K562 (cell line): ENCODE measurements around the gene CYBB. TPM values are rescaled to one million over a fixed set of nuclear protein-coding genes. Genes with fewer than 3 reads are reported as not detected.
A peak's percentile ranks its signal among the peaks of the same experiment; 100 is the strongest.

Source experiments
- ATAC-seq: fragments of 200-7000 bp; cut with Tn5 transposase; 3 replicates; pipeline ENCODE4 v1.9.1; 2020; ENCODE audit warnings: moderate library complexity
- BruUV-seq: library from RNA; stranded (reverse); fragments of 400-500 nt; replicated peaks from 2 replicates; lab custom pipeline; 2021; lab: Mats Ljungman, UMichigan
- CTCF ChIA-PET: fragments of 300-600 bp; formaldehyde crosslinking; extraction: SDS; loops from one replicate; lab custom pipeline; 2021; ENCODE audit warnings: low intra/inter-chr PET ratio; lab: Yijun Ruan, JAX
- POLR2A ChIA-PET: fragments of 300-600, 350-650 bp; sonication (Branson Sonifier 250); formaldehyde crosslinking; extraction: SDS; loops from one replicate; lab custom pipeline; 2021; ENCODE audit warnings: antibody characterized with exemption, inconsistent platforms; lab: Yijun Ruan, JAX
- DNase-seq, 4 experiments: peaks; one replicate each; pipeline versions ENCODE4 v3.0.0 to v3.0.0-alpha.2; 2011 to 2018; ENCODE audit warnings: low spot score in 3 of 4, mixed read lengths in 3 of 4; ENCODE audit errors: extremely low read depth in 1 of 4
- FAIRE-seq: peaks from 2 replicates; lab custom pipeline; 2011; peaks lifted over from hg19 to GRCh38; lab: Jason Lieb, UNC
- H2AFZ ChIP-seq: 2 replicates; pipeline ENCODE4 v1.6.0; 2011; ENCODE audit warnings: low read depth, low read length, control low read depth, inconsistent platforms
- H3K27ac ChIP-seq: fragments of 200-600 bp; 3 replicates; pipeline ENCODE4 v1.8.0; 2011; ENCODE audit warnings: low read depth, mild to moderate bottlenecking, control low read depth, inconsistent platforms, low read length, moderate library complexity, mixed read lengths; ENCODE audit errors: extremely low read depth
- H3K27me3 ChIP-seq, 2 experiments: fragments of 300-600 bp in 1 of 2; 2 replicates in 1 of 2; 3 replicates in 1 of 2; pipeline versions ENCODE4 v1.6.0 to v1.8.0; 2011; ENCODE audit warnings: inconsistent platforms in 2 of 2, low read length in 2 of 2, mild to moderate bottlenecking in 1 of 2, mixed read lengths in 1 of 2, moderate library complexity in 1 of 2; ENCODE audit not compliant: control insufficient read depth in 2 of 2, insufficient read depth in 2 of 2
- H3K36me3 ChIP-seq: fragments of 300-600 bp; 3 replicates; pipeline ENCODE4 v1.8.0; 2011; ENCODE audit warnings: mild to moderate bottlenecking, low read length, inconsistent platforms; ENCODE audit not compliant: control insufficient read depth, insufficient read depth
- H3K4me1 ChIP-seq, 2 experiments: fragments of 200-600 bp in 1 of 2; replicated peaks in 1 of 2; 2 replicates in 1 of 2; 3 replicates in 1 of 2; pipeline versions ENCODE4 v1.5.1 to v1.8.0; 2011; ENCODE audit warnings: inconsistent platforms in 2 of 2, low read length in 2 of 2, mild to moderate bottlenecking in 1 of 2, mixed read lengths in 1 of 2, moderate library complexity in 1 of 2; ENCODE audit not compliant: control insufficient read depth in 2 of 2, insufficient read depth in 2 of 2
- H3K4me2 ChIP-seq: 2 replicates; pipeline ENCODE4 v1.6.1; 2011; ENCODE audit warnings: low read length, control low read depth, inconsistent platforms, mixed read lengths; ENCODE audit not compliant: insufficient read depth
- H3K4me3 ChIP-seq: fragments of 200-600 bp; sonication (generic), shearing (Covaris generic); 2 replicates; pipeline ENCODE4 v1.5.1; 2016; ENCODE audit warnings: control low read depth, inconsistent platforms
- H3K79me2 ChIP-seq: fragments of 200-600 bp; 3 replicates; pipeline ENCODE4 v1.8.0; 2011; ENCODE audit warnings: low read length, inconsistent platforms; ENCODE audit not compliant: control insufficient read depth, insufficient read depth
- H3K9ac ChIP-seq, 2 experiments: 2 replicates each; pipeline versions ENCODE4 v1.6.0 to v1.6.1; 2011; ENCODE audit warnings: low read depth in 2 of 2, low read length in 2 of 2, control low read depth in 1 of 2, inconsistent platforms in 1 of 2, mild to moderate bottlenecking in 1 of 2, mixed read lengths in 1 of 2; ENCODE audit not compliant: insufficient read depth in 1 of 2
- H3K9me1 ChIP-seq: one replicate; pipeline ENCODE4 v1.6.0; 2011; ENCODE audit warnings: inconsistent platforms, mild to moderate bottlenecking, low read length, moderate library complexity; ENCODE audit not compliant: control insufficient read depth, insufficient read depth
- H3K9me3 ChIP-seq: replicated peaks from 2 replicates; pipeline ENCODE4 v1.5.1; 2011; ENCODE audit warnings: low read depth, low read length, inconsistent platforms; ENCODE audit not compliant: control insufficient read depth, insufficient read depth
- H4K20me1 ChIP-seq: replicated peaks from 2 replicates; pipeline ENCODE4 v1.6.1; 2011; ENCODE audit warnings: low read length, inconsistent platforms, mixed read lengths; ENCODE audit not compliant: control insufficient read depth, insufficient read depth
- HMBOX1 ChIP-seq: sonication (generic); IDR thresholded peaks from 2 replicates; pipeline ENCODE4 v1.6.1; 2016
- KAT8 ChIP-seq: fragments of 450-650 bp; IDR thresholded peaks from 2 replicates; pipeline ENCODE4 v1.6.1; 2016; ENCODE audit warnings: low read depth, mild to moderate bottlenecking
- L3MBTL2 ChIP-seq: fragments of 450-650 bp; IDR thresholded peaks from 2 replicates; pipeline ENCODE4 v1.6.1; 2016; ENCODE audit warnings: mild to moderate bottlenecking, moderate library complexity
- MTF1 ChIP-seq: fragments of 250-450 bp; sonication (Bioruptor Pico); IDR thresholded peaks from 2 replicates; pipeline ENCODE4 v1.9.0; 2021; ENCODE audit warnings: moderate library complexity, mild to moderate bottlenecking, inconsistent platforms, borderline replicate concordance
- NR2C2 ChIP-seq, 2 experiments: fragments of 200-800 bp in 1 of 2; sonication (Bioruptor generic) in 1 of 2; sonication (generic) in 1 of 2; formaldehyde crosslinking in 1 of 2; IDR thresholded peaks; 2 replicates each; pipeline versions ENCODE4 v1.6.1 to v1.8.0; 2016 to 2022; ENCODE audit warnings: mild to moderate bottlenecking in 1 of 2, missing compliant biosample characterization in 1 of 2, missing genetic modification characterization in 1 of 2, missing genetic modification reagents in 1 of 2
- RAD51 ChIP-seq: fragments of 450-650 bp; IDR thresholded peaks from 2 replicates; pipeline ENCODE4 v1.7.1; 2016; ENCODE audit warnings: low read depth, mild to moderate bottlenecking, borderline replicate concordance
- SRF ChIP-seq, 2 experiments: fragments of 250-450, 450-650 bp in 1 of 2; sonication (Bioruptor Pico) in 1 of 2; sonication (generic) in 1 of 2; formaldehyde crosslinking; IDR thresholded peaks; 2 replicates each; pipeline versions ENCODE4 v1.5.0 to v1.5.1; 2020 to 2022; ENCODE audit warnings: mild to moderate bottlenecking in 1 of 2, missing genetic modification reagents in 1 of 2
- TFE3 ChIP-seq: fragments of 450-650 bp; formaldehyde crosslinking; IDR thresholded peaks from 2 replicates; pipeline ENCODE4 v1.4.0; 2020; ENCODE audit warnings: mild to moderate bottlenecking, mixed read lengths
- TOE1 ChIP-seq, 2 experiments: fragments of 450-650 bp in 1 of 2; sonication (generic) in 1 of 2; formaldehyde crosslinking in 1 of 2; IDR thresholded peaks; 2 replicates each; pipeline versions ENCODE4 v1.7.1 to v1.8.0; 2016 to 2022; ENCODE audit warnings: borderline replicate concordance in 2 of 2, mild to moderate bottlenecking in 2 of 2, antibody characterized with exemption in 1 of 2, inconsistent platforms in 1 of 2, low read depth in 1 of 2, missing genetic modification reagents in 1 of 2, moderate library complexity in 1 of 2
- USF2 ChIP-seq: sonication (generic); formaldehyde crosslinking; IDR thresholded peaks from 2 replicates; pipeline ENCODE4 v1.5.0; 2020; ENCODE audit warnings: missing genetic modification reagents
- WGBS: fragments of 100-300 bp; shearing (Covaris generic); methylation state at CpG from one replicate; pipeline ENCODE4 v1.1.6; 2016; ENCODE audit warnings: low coverage, mixed read lengths; ENCODE audit not compliant: insufficient coverage; ENCODE audit errors: missing lambda C conversion rate; 5-methylcytosine and 5-hydroxymethylcytosine counted together
- in situ Hi-C: fragments of 300-500 bp; cut with MboI; formaldehyde crosslinking; loops from 4 replicates; pipeline ENCODE4 v1.15.0; 2018; ENCODE audit warnings: inconsistent platforms, mixed read lengths
- intact Hi-C: fragments of 100-400 bp; cut with micrococcal nuclease; formaldehyde crosslinking; loops from 2 replicates; pipeline ENCODE4 v1.14.2; 2022
- polyA plus RNA-seq, 8 experiments: library from polyadenylated mRNA; depleted of rRNA in 4 of 8; stranded (reverse) in 5 of 8; unstranded in 3 of 8; fragments of >200 nt; fragmentation: Nextera tagmentation in 2 of 8; fragmentation: Illumina TruSeq in 1 of 8; extraction: Ambion mirVana in 2 of 8; extraction: Trizol in 1 of 8; gene quantifications; 2 replicates each; pipeline versions ENCODE4 v1.2.1 to v1.2.3, GENCODE V29; 2011 to 2014; ENCODE audit warnings: inconsistent platforms in 1 of 8, missing spikeins in 1 of 8
- total RNA-seq, 7 experiments: library from RNA; depleted of rRNA in 6 of 7; stranded (reverse); fragments of >200 nt in 6 of 7; fragmentation: Illumina TruSeq in 2 of 7; extraction: Trizol in 2 of 7; gene quantifications; 2 replicates each; pipeline versions ENCODE4 v1.2.1 to v1.2.3, GENCODE V29; 2011 to 2021; ENCODE audit warnings: low replicate concordance in 1 of 7

Gene CYBB
- total and polyA plus RNA-seq, 9 of the 15 experiments (the other 6 are each of a cell fraction or from before 2014, with no cell fraction given), result 0.25 to 1.3 (median 0.74) TPM

- Histone ChIP-seq H3K9me3 (no peaks in the 10 kb centered on the region), H3K4me2 (no peak overlapping the region), H4K20me1 (no peaks in the 10 kb centered on the region), H3K4me3 (no peak overlapping the region), H3K27me3 (no peaks in the 10 kb centered on the region), H3K36me3 (no peaks in the 10 kb centered on the region), H3K4me1 (peaks cover 0 to 6% of the 10 kb centered on the region in 2 experiments; a peak in 2 of 5 replicates), H2AFZ (0 out of 2 replicates have a peak overlapping the region, but pooled peaks have one; percentile 49), H3K27ac (peak overlapping the region; percentile 52; the same call in 2 of the 3 replicates), H3K9ac (no peak overlapping the region), H3K9me1 (no peaks in the 10 kb centered on the region), H3K79me2 (no peaks in the 10 kb centered on the region)
- FAIRE-seq (no peak), DNase-seq (peak in 2 of 4 experiments; percentile 15 to 22), ATAC-seq (peak; percentile 69)
- ChIA-PET CTCF (no interaction called here), POLR2A (no interaction called here)
- intact Hi-C loops (no loop called here), in situ Hi-C loops (no loop called here)
- no TSS peak for BruUV-seq
- WGBS, result 27% methylated on average over 3 of the region's 3 CpGs
- TF ChIP-seq L3MBTL2 (peak; percentile 43), USF2 (CRISPR knock-in tag) (peak; percentile 22; the same call in 1 of the 2 replicates), HMBOX1 (peak; percentile 12; the same call in 1 of the 2 replicates), RAD51 (peak; percentile 79), SRF (CRISPR knock-in tag; IDR thresholded peaks at IDR 0.05) (peak in 1 of 2 experiments; percentile 91; a peak in 2 of 4 replicates), MTF1 (CRISPR knock-in tag) (no peak), KAT8 (no peak), TOE1 (IDR thresholded peaks at IDR 0.05; ENCODE audit: borderline replicate concordance) (peak; percentile 71), TOE1 (CRISPR knock-in tag; IDR thresholded peaks at IDR 0.05; ENCODE audit: borderline replicate concordance, low read depth) (no peak), TFE3 (CRISPR knock-in tag) (peak; percentile 89), NR2C2 (CRISPR knock-in tag; IDR thresholded peaks at IDR 0.05) (no peak), NR2C2 (tag; IDR thresholded peaks at IDR 0.05) (peak; percentile 21; the same call in 1 of the 2 replicates)
These were observed 7.0 kb downstream of the CYBB start for GRCh38 chrX:37786624-37787422.
